GM20000 (cell line): ENCODE measurements around the gene RBBP4.

ENCODE experiments used
- DNase-seq: peaks from one replicate; pipeline ENCODE4 v3.0.0; 2012; ENCODE audit warnings: low spot score
- CTCF ChIP-seq: IDR thresholded peaks from 2 replicates; pipeline ENCODE4 v1.5.1; 2012; ENCODE audit warnings: mild to moderate bottlenecking, control low read depth; ENCODE audit errors: extremely low read depth, missing control alignments

RBBP4 gene

GRCh38 chr1:32613472-32613871 is 37.5 kb upstream of the RBBP4 start:
- no peak for DNase-seq
- no peak for TF ChIP-seq CTCF

DNA sequence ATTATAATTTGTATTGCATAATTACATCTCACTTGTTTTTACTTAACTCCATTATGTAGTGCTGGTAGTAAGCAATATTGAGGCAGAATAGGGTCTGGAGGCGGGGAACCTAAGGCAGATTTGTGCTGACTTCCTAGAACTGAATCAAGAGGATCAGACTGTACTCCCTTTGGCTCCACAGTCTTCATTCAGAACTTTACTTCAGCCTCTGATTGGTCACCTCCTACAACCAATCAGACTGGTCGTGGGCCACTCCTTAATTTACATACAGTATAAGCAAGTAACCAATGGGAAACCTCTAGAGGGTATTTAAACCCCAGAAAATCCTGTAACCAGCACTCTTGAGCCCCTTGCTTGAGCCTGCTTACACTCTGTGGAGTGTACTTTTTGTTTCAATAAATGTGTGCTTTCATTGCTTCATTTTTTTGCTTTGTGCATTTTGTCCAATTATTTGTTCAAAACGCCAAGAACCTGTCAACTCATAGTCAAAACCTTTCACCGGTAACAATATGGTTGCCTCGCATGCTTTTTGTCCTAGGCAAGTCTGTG is 32.3 kb upstream of the RBBP4 start:
- no peak for TF ChIP-seq CTCF
- DNase-seq = no peak

GRCh38 chr1:32619701-32620485 is 31.1 kb upstream of the RBBP4 start:
- peak; percentile 57 for DNase-seq
- TF ChIP-seq CTCF = no peak

- DNase-seq = no peak
- no peak for TF ChIP-seq CTCF
These were observed 28.8 kb upstream of the RBBP4 start for GRCh38 chr1:32622205-32622604.

- DNase-seq = no peak
- TF ChIP-seq CTCF = no peak
These were observed 28.0 kb upstream of the RBBP4 start for GRCh38 chr1:32622806-32623681.

- no peak for DNase-seq
- no peak for TF ChIP-seq CTCF
These were observed 27.2 kb upstream of the RBBP4 start for GRCh38 chr1:32623775-32624174.

GRCh38 chr1:32626176-32626575 is 24.8 kb upstream of the RBBP4 start:
- no peak for DNase-seq
- TF ChIP-seq CTCF = no peak
